OCI-LY7 (cell line): ENCODE results near the gene KRT75. TPM values are rescaled to one million over a fixed set of nuclear protein-coding genes. Genes with fewer than 3 reads are reported as not detected.

Experiments
- BruUV-seq: library from RNA; stranded (reverse); fragments of 400-500 nt; replicated peaks from 2 replicates; lab custom pipeline; 2021; lab: Mats Ljungman, UMichigan
- CTCF ChIA-PET: fragments of 300-600 bp; sonication (Branson Sonifier 250); formaldehyde crosslinking; loops from one replicate; lab custom pipeline; 2022; ENCODE audit warnings: antibody characterized with exemption; ENCODE audit not compliant: unreplicated experiment; lab: Charles Lee
- POLR2A ChIA-PET: fragments of 300-600 bp; sonication (Branson Sonifier 250); formaldehyde crosslinking; loops from one replicate; lab custom pipeline; 2022; ENCODE audit warnings: antibody characterized with exemption; lab: Charles Lee
- DNase-seq: peaks from one replicate; pipeline ENCODE4 v3.0.0-alpha.2; 2015; ENCODE audit warnings: low spot score
- H2AFZ ChIP-seq: fragments of 200-600 bp; sonication (generic), shearing (Covaris generic); 2 replicates; pipeline ENCODE4 v1.6.1; 2014; ENCODE audit warnings: mild to moderate bottlenecking, antibody characterized with exemption, low read length, moderate library complexity
- H3K27ac ChIP-seq: fragments of 200-600 bp; sonication (generic); 2 replicates; pipeline ENCODE4 v1.5.1; 2014; ENCODE audit warnings: mixed run types, low read depth, mild to moderate bottlenecking, moderate library complexity, low read length, inconsistent platforms; ENCODE audit not compliant: poor library complexity, severe bottlenecking
- H3K36me3 ChIP-seq: fragments of 200-600 bp; sonication (generic); 2 replicates; pipeline ENCODE4 v1.6.1; 2014; ENCODE audit warnings: mild to moderate bottlenecking, antibody characterized with exemption, low read length, moderate library complexity, mixed read lengths; ENCODE audit not compliant: insufficient read depth
- H3K4me1 ChIP-seq: fragments of 200-600 bp; sonication (generic); 2 replicates; pipeline ENCODE4 v1.5.1; 2014; ENCODE audit warnings: mild to moderate bottlenecking, low read length; ENCODE audit not compliant: insufficient read depth, poor library complexity, severe bottlenecking
- H3K4me2 ChIP-seq: fragments of 200-600 bp; sonication (generic); 2 replicates; pipeline ENCODE4 v1.6.1; 2014; ENCODE audit warnings: mild to moderate bottlenecking, low read length
- H3K4me3 ChIP-seq: fragments of 200-600 bp; sonication (generic); 2 replicates; pipeline ENCODE4 v1.5.1; 2014; ENCODE audit warnings: mild to moderate bottlenecking, low read depth, low read length; ENCODE audit not compliant: poor library complexity, severe bottlenecking
- H3K79me2 ChIP-seq: fragments of 200-600 bp; sonication (generic); 2 replicates; pipeline ENCODE4 v1.6.1; 2016; ENCODE audit warnings: low read depth, mild to moderate bottlenecking, low read length, moderate library complexity, mixed read lengths; ENCODE audit not compliant: insufficient read depth
- H3K9me2 ChIP-seq: fragments of 200-600 bp; sonication (generic); 2 replicates; pipeline ENCODE4 v1.6.1; 2016; ENCODE audit warnings: mild to moderate bottlenecking, low read length, mixed read lengths; ENCODE audit not compliant: insufficient read depth
- H3K9me3 ChIP-seq: fragments of 200-600 bp; sonication (generic); 2 replicates; pipeline ENCODE4 v1.6.1; 2014; ENCODE audit warnings: mild to moderate bottlenecking, mixed run types, low read length, mixed read lengths
- H4K20me1 ChIP-seq: fragments of 200-600 bp; sonication (generic); 2 replicates; pipeline ENCODE4 v1.6.1; 2014; ENCODE audit warnings: mild to moderate bottlenecking, antibody characterized with exemption, low read length, moderate library complexity, mixed read lengths; ENCODE audit not compliant: insufficient read depth
- CTCF ChIP-seq: fragments of 200-600 bp; sonication (generic); conservative IDR thresholded peaks from 2 replicates; pipeline ENCODE4 v1.5.1; 2014; ENCODE audit warnings: mild to moderate bottlenecking, antibody characterized with exemption, low read length, moderate library complexity, mixed read lengths
- EZH2phosphoT487 ChIP-seq: fragments of 200-600 bp; sonication (generic); IDR thresholded peaks from 2 replicates; pipeline ENCODE4 v1.6.1; 2018; ENCODE audit warnings: low read depth, borderline replicate concordance, mild to moderate bottlenecking, mixed run types, antibody characterized with exemption, low read length, moderate library complexity, mixed read lengths
- intact Hi-C: fragments of 100-400 bp; cut with micrococcal nuclease; formaldehyde crosslinking; loops from one replicate; pipeline ENCODE4 v1.10.0; 2022; ENCODE audit not compliant: unreplicated experiment
- total RNA-seq, 2 experiments: library from RNA; depleted of rRNA in 1 of 2; stranded (reverse); fragments of >200 nt in 1 of 2; shearing (Covaris generic) in 1 of 2; gene quantifications; 2 replicates each; pipeline ENCODE4 v1.2.3, GENCODE V29; 2014 to 2022

The KRT75 gene
- total RNA-seq, 2 experiments from 2014 or later = not detected

GRCh38 chr12:52414936-52415335, 19.2 kb downstream of the KRT75 start:
- Histone ChIP-seq H4K20me1 (no peaks in the 10 kb centered on the region), H3K9me3 (no peaks in the 10 kb centered on the region), H3K4me3 (no peak overlapping the region), H3K4me2 (no peak overlapping the region), H3K9me2 (no peaks in the 10 kb centered on the region), H2AFZ (no peak overlapping the region), H3K4me1 (no peaks in the 10 kb centered on the region), H3K36me3 (no peaks in the 10 kb centered on the region), H3K79me2 (no peaks in the 10 kb centered on the region), H3K27ac (no peak overlapping the region)
- CTCF ChIA-PET = no interaction called here
- TF ChIP-seq EZH2phosphoT487 (no peak), CTCF (no peak)
- intact Hi-C loops = no loop called here
- BruUV-seq = no TSS peak
- POLR2A ChIA-PET = interaction anchor here (0.7 kb wide), 1 partner anchor 54 kb away, joined by 4 read pairs; no protein-coding TSS in a partner anchor
- no peak for DNase-seq

- no TSS peak for BruUV-seq
- H3K9me3 ChIP-seq = no peaks in the 10 kb centered on the region
- no peaks in the 10 kb centered on the region for H4K20me1 ChIP-seq
- intact Hi-C loops = no loop called here
- H3K27ac ChIP-seq = no peak overlapping the region
- H2AFZ ChIP-seq = no peak overlapping the region
- H3K79me2 ChIP-seq = no peaks in the 10 kb centered on the region
- TF ChIP-seq CTCF (peak; percentile 50), EZH2phosphoT487 (no peak)
- no peaks in the 10 kb centered on the region for H3K9me2 ChIP-seq
- no peaks in the 10 kb centered on the region for H3K36me3 ChIP-seq
- H3K4me3 ChIP-seq = no peak overlapping the region
- no peak for DNase-seq
- CTCF ChIA-PET = no interaction called here
- H3K4me1 ChIP-seq = no peaks in the 10 kb centered on the region
- POLR2A ChIA-PET = interaction anchor here (0.7 to 1.2 kb wide), 2 partner anchors 13 to 53 kb away, joined by 3 to 4 read pairs; no protein-coding TSS in a partner anchor
- no peak overlapping the region for H3K4me2 ChIP-seq
Observed at GRCh38 chr12:52413782-52414345, 20.3 kb downstream of the KRT75 start.

GRCh38 chr12:52413202-52413601, 21.0 kb downstream of the KRT75 start:
- no peak overlapping the region for H2AFZ ChIP-seq
- DNase-seq = no peak
- H3K9me3 ChIP-seq = no peaks in the 10 kb centered on the region
- H3K9me2 ChIP-seq = no peaks in the 10 kb centered on the region
- no TSS peak for BruUV-seq
- H3K4me2 ChIP-seq = no peak overlapping the region
- no peaks in the 10 kb centered on the region for H3K36me3 ChIP-seq
- H3K27ac ChIP-seq = no peak overlapping the region
- POLR2A ChIA-PET = interaction anchor here (1.2 kb wide), 1 partner anchor 12 kb away, joined by 3 read pairs; no protein-coding TSS in a partner anchor
- intact Hi-C loops = no loop called here
- CTCF ChIA-PET = no interaction called here
- H3K79me2 ChIP-seq = no peaks in the 10 kb centered on the region
- TF ChIP-seq EZH2phosphoT487 (no peak), CTCF (no peak)
- no peaks in the 10 kb centered on the region for H3K4me1 ChIP-seq
- H3K4me3 ChIP-seq = no peak overlapping the region
- no peaks in the 10 kb centered on the region for H4K20me1 ChIP-seq
